RPMI7951 (cell line): ENCODE measurements around the gene THBD. TPM values are rescaled to one million over a fixed set of nuclear protein-coding genes. Genes with fewer than 3 reads are reported as not detected.
"Not testable (repeated sequence)": the region's sequence is repeated elsewhere in the genome, so short reads cannot be mapped to it uniquely, and the experiment has no call there.

Source experiments
- DNase-seq: peaks from one replicate; pipeline ENCODE4 v3.0.0-alpha.2; 2012; ENCODE audit warnings: low read depth
- total RNA-seq: library from RNA; depleted of rRNA; stranded (reverse); fragments of >200 nt; shearing (Covaris generic); gene quantifications from 2 replicates; pipeline ENCODE4 v1.2.3, GENCODE V29; 2014

The THBD gene
- total RNA-seq, 1 experiment from 2014 or later = 18.0 TPM

DNA sequence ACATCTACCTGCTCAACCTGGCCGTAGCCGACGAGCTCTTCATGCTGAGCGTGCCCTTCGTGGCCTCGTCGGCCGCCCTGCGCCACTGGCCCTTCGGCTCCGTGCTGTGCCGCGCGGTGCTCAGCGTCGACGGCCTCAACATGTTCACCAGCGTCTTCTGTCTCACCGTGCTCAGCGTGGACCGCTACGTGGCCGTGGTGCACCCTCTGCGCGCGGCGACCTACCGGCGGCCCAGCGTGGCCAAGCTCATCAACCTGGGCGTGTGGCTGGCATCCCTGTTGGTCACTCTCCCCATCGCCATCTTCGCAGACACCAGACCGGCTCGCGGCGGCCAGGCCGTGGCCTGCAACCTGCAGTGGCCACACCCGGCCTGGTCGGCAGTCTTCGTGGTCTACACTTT, 13.7 kb downstream of the THBD start:
- DNase-seq = no peak

DNA sequence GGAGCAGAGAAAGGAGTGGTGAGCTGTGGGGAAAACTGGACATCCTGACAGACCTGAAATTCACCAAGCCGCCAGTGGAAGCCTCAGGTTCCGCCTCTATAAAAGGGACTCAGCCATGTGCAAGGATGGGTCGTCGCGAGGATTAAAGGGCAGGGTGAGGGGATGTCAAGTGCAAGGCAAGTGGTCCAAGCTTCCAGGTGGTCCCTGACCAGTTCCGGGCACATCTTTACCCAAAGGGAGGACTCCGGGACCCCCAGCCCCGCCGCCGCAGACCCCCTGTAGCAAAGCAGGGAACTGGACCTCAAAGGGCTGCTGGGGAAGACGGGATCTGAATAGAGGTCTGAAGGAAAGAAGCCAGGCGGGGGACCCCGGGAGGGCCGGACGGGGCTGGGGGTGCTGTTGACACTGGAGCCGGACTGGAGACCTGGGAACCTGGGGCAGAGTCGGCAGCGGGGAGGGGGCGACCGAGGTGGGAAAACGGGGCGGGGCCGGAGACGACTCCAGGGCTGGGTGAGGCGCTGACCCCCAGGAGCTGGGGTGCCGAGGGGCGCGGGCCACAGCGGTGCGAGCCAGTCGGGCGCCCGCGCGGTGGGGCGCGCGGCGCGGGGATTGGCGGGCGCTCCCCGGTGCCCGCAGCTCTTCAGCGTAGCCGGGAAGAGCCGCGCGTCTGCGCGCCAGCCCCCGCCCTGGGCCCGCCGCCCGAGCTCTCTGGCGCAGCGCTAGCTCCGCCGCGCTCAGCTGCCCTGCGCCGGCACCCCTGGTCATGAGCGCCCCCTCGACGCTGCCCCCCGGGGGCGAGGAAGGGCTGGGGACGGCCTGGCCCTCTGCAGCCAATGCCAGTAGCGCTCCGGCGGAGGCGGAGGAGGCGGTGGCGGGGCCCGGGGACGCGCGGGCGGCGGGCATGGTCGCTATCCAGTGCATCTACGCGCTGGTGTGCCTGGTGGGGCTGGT, 14.5 kb downstream of the THBD start, which contains the start of gene SSTR4:
TSS of gene SSTR4 (plus strand) at position 592 of the 951 bp plus-strand sequence. CDS start at position 764, 172 bp downstream.
- no peak for DNase-seq

DNA sequence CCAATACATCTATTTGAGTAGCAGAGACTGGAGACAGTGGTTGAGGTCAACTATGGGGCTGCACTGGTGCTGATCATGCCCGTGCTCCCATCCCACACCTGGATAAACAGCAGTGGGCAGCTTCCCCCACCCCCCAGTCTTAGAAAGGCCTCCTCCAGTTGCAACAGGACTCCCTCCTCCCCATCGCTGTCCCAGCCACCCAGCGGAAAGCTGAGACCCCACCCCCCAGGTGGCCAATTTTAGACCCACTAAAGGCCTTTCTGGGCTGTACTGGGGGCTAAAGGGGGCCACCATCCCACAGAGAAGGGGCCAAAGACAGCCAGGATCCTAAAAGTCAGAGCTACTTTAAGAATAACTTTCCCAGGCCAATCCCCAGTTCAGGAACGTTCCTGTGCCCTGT, 15.6 kb downstream of the THBD start:
- DNase-seq = no peak

DNA sequence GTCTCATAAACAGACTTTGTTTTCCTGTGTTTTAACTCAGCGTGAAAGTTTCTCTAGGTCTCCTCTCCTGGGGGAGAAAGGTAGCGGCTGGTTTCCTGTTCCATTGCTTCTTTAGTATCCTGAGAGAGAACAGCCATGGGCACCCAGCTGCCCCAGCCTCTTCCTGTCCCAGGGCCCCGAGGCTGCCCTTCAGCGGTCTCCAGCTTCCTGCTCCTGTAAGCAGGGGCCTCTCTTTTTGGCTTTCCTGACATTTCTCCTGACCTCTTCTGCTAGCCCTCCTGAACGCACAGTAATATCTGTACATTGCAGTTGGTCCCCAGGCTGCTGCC, 16.8 kb downstream of the THBD start:
- no peak for DNase-seq

DNA sequence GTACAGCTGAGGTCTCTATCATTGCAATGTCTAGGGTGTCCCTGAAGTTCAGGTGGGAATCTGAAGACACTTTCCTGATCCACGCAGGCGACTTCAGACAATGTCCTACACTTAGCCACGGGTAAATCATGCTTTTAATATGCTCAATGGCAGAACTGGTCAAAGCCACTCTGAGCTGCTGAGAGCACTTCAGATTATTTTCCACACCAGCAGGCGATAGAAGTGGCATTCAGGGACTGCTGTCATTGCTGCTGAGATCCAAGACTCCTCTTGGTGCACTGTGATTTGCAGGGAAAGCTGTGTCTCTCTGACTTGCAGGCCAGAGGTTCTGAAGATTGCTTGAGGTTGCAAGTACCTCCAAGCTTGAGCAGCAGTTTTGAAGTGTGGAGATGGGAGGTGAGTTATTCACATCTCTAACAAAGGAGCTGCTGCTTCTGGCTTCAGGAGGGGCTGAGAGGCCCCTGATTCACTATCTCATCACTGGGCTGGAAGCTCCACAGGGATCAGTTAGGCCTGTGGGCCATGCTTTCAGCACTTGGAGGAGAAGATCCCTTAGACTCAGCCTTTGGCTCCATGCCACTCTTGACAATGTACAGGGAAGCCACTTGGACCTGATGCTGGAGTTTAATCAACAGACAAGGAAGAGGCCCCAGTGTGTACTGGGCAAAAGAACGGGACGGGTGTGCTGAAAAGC, 17.3 kb downstream of the THBD start:
- DNase-seq = no peak

DNA sequence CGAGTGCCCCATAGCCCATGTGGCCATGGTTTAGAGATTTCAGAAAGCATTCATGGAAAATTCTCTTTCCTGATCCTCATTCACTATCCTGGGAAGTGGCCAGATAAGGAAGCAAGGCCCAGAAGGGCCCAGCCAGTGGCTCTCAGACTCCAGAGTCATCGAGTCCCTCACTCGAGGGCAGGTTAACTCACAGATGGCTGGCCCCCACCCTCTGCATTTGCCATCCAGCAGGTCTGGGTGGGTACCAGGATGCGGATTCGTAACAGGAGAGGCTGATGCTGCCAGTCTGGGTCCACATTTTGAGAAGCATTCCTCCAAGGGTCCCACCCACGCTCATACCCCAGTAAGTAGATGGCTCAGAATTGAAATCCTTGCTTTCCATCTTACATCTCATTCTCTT, 18.1 kb downstream of the THBD start:
- DNase-seq = no peak

DNA sequence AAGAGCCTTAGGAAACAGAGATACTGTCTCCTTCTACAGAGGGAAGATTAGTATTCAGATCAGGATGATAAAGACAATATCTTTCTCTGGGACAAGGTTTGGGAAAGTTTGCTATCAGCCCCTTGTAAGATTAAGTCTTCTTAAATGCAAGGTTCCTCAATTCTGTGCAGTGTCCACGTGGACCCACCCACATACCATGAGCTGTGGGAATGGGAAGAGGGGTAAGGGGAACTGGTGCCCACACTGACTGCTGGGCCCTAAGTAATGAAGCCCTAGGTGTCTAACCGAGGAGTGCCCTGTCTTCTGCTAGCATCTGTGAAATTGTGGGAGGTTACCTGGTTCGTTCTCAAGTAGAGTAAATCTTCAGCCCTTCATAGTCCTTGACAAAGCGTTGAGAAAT, 20.1 kb downstream of the THBD start:
- no peak for DNase-seq

DNA sequence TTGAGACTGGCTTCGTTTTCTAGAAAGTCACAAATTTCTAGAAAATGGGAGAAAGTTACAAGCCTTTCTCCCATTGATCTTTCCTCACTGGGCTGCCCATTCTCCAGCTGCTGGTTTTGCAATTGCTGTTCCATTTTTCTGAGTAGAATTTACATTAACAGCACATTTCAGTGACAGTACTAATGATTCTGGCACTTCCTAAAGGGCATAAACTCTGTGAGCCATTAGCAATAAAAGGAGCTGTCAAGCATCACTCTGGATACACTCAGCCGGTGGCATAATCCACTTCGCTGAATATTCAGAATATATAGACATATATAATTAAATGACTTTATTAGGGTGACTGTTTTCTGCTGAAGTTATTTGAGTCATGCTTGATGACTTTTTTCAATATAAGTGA, 21.1 kb downstream of the THBD start:
- DNase-seq = no peak

DNA sequence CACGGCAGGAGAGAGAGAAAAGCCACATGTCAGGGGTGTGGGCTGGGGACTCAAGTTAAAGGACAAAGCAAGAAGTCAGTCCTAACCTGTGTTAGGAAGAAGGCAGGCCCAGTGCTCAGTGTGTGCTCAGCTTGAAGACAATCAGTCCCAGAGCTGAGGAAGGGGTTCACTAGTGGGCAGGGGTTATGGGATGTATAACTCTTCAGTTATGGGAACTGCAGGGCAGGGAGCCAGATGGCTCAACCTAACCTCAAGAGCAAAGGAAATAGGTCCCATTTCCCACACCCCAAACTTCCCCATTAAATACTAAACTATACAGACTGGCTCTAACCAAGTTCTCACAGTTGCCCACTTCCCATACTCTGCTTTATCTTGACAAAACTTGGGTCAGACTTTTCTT, 21.8 kb downstream of the THBD start:
- DNase-seq = no peak

DNA sequence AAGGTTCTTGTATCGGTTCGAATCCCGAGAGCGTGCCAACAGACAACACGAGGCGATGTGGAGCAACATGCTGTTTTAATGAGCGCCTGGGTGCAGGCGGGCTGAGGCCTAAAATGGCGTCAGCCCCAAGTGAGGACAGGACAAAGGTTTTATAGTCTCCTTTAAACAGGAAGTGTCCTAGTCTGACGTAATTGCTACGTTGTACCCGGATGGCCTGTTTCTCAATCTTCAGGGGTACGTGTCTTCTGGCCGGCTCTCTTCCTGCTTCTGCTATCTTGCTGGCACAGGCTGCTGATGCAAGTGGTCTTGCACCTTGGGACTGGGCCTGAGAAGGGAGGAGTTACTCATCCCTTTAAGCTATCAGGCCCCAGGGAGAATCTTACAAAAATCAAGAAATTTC, 24.0 kb downstream of the THBD start:
- DNase-seq = not testable (repeated sequence)

DNA sequence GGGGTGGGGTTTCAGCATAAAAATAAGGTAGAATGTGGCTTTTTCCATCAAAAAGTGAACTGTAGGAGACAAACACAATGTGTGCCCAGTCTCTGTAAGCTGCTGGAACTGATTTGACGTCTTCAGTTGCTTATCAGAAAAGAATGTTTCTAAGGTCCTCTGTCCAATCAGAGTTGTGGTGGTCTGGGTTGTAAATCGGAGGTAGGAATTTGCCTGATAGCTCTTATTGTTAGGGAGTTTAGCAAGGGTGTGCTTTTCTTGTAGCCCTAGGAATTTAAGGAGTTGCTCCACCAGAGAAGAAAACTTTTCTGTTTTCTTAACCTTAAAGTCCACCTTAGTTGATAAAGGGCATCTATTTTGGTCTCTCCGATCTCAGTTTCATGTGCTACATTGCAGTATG, 24.8 kb downstream of the THBD start:
- no peak for DNase-seq

DNA sequence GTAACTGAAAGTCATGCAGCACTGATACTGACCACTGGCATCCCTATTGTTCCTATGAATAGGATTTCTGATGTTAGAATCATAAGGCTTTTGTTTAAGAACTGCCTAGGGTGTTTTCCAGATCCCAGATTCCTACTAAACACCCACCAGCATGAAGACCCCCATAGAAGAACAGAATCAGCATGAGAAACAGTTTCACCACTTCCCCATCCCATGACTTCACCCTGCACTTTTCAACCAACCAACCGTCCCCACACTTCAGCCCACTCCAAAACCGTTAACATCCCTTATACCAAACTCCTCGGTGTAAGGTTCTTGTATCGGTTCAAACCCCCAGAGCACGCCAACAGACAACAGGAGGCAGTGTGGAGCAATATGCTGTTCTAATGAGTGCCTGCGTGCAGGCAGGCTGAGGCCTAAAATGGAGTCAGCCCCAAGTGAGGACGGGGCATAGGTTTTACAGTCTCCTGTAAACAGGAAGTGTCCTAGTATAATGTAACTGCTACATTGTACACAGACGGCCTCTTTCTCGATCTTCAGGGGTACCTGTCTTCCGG, 25.8 kb downstream of the THBD start:
- DNase-seq = no peak

DNA sequence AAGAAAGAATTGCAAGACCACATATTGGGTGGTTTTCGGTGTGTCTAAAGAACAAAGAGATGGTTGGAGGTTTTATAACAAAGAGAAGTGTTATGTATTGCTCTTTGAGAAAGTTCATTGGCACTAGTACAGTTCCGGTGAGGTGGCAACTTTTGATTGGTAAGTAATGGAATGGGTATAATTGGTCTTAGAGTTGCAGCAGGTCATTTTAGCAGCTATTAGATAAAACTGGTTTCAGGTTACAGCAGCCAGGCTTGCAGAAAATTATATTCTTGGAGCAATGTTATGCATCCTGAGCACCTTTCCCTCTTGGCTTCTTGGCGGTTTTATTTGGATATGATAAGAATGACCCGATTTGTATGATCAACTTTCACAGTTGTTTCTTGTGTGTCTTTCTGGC, 26.6 kb downstream of the THBD start:
- DNase-seq = peak; percentile 65

DNA sequence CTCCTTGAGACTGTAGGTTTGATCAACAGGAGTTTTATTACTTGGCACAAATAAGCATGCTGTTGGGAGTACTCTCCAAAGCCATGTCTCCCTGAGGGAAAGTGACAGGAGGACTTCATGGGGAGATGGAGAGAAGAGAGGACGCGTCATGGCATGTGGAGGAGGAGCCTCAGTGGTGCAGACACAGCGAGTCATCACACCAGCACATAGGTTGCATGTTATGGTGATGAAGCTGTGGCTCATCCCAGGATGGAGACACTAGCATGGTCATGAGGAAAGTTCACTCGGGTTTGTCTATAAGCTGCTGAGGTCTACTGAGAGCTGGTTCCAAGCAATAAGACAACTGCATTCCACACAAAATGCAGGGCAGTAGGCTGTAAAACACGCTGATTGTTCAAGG, 27.5 kb downstream of the THBD start:
- peak; percentile 49 for DNase-seq

DNA sequence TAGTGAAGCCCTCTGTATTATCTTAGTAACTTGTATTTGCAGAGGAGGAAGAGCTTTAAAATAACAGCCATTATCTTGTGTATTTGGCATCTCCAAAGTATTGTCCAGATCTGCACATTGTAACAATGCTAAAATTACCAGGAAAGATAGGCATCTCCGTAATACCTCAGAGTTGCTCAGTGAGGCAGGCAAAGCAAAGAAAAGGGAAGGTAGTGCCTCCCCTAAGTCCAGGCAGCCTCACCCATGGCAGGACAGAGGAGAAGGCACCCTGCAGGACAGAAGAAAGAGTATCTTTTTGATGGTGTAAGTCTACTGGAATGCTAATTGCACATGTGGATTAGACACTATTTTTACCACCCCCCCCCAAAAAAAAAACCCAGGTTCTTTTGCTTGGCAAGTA, 27.9 kb downstream of the THBD start:
- no peak for DNase-seq

DNA sequence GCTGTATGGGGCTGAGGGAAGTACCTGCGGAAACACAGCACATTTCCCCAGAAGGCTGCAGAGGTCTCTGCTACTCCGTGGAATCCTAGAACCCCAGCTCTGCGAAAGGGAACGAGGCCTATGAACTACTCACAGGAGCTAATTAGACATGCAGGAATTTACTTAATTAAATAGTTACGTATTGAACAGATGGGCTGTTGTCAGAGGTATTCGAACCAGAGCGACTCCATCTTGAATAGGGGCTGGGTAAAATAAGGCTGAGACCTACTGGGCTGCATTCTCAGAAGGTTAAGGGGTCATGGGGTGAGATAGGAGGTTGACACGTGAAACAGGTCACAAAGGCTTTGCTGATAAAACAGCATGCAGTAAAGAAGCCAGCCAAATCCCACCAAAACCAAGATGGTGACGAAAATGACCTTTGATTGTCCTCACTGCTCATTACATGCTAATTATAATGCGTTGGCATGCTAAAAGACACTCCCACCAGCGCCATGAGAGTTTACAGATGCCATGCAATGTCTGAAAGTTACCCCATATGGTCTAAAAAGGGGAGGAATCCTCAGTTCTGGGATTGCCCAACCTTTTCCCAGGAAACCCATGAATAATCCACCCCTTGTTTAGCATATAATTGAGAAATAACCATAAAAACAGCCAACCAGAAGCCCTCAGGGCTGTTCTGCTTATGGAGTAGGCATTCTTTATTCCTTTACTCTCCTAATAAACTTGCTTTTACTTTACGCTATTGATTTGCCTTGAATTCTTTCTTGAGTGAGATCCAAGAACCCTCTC, 29.0 kb downstream of the THBD start:
- DNase-seq = no peak

DNA sequence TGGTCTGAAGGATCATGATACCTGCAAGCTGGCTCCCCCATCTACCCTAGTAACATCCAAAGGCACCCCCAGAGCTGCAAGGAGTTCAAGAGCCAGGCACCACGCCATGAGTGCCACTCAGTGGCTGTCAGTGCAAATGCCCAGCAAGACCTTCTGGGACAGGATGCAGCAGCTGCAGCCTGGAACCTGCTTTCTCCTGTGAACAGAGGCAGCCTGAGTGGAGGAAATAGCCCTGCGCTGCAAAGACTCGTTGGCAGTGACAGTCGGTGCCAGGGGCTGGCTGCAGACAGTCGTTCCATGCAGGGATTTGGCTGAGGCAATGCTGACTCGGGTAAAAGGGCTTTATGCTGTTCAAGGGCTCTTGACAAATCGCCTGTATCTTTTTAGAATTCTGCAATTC, 30.1 kb downstream of the THBD start:
- DNase-seq = no peak

DNA sequence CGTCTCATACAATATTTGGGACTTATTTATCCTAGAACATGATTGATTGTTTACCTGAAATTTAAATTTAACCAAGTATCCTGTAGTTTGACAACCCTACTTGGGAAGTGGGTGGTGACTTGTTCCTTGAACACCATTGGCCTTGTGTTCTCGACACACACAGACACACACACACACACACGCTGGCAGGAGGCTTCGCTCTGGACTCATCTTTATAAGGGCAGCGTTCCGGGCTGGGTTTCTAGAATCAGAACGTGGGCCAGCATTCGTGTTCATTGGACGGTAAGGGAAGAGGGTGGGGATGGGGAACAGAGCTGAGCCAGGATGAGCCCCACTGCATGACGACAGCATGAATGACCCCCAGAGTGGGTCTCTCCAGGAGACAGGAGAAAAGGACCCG, 30.5 kb downstream of the THBD start:
- no peak for DNase-seq

DNA sequence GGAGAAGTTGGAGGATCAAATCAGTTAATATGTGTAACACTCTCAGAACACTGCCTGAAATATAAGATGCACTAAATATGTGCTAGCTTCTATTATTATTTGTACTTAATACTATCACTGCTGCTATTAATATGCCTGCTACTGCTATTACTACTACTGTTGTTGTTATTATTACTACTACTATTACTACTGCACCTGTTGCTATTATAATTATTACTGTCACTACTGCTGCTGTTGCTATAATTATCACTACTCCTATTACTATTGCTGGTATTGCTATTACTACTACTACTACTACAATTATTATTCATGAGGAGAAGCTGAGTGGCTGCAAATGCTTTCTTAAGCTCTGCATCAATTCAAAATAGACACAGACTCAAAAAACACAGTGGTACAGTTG, 31.0 kb downstream of the THBD start:
- DNase-seq = no peak

DNA sequence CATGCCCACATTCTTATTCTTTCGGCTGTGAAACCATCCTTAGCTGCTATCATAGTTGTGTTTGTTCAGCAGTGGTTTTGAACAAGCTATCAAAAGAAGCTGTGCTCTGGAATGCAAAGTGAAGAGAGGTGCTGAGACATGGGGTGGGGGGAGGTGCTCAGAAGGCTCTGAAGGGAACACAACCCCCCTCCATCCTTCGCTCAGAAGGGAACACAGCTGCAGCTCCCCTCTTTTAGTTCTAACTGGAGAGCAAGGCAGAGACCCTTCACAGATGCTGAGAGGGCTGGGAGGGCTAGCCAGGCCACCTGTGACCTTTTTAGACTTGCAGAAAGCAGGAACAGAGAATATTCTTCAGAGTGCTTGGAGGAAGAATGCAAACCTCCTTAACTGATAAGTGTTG, 32.0 kb downstream of the THBD start:
- DNase-seq = no peak

DNA sequence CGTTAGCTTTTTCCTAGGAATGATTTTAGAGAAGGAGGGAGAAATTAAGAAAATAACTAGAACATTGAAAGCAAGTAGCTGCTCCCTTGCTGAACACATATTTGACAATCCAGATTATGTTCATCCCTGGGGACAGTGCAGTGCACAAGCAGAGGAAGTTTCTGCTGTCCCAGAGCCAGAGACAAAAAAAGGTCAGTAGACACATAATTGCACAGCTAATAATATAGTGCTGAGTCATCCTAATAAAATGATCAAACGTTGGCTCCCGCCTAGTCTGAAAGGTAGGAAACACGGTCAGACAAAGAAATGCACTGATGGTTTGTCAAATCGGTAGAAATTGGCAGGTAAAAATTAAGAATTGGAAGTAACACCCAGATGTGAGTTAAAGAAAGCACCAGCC, 36.0 kb downstream of the THBD start:
- no peak for DNase-seq
